CD4-positive, CD25-positive, alpha-beta regulatory T cell (primary cell): Measurements from ENCODE around the gene MAP3K6. TPM values are rescaled to one million over a fixed set of nuclear protein-coding genes. Genes with fewer than 3 reads are reported as not detected.

Source experiments
- ATAC-seq, 2 donors: fragments of 150-1000 bp; cut with Tn5 transposase; one replicate each; pipeline ENCODE4 v1.10.0; 2021; ENCODE audit warnings: low read depth in 2 of 2, moderate number of reproducible peaks in 2 of 2, moderate library complexity in 1 of 2
- DNase-seq, 3 donors: peaks; one replicate each; pipeline versions ENCODE4 v3.0.0 to v3.0.0-alpha.2; 2012 to 2022; ENCODE audit warnings: mixed read lengths in 1 of 3
- H3K27ac ChIP-seq: one replicate; pipeline ENCODE4 v1.7.0; 2013; ENCODE audit warnings: mild to moderate bottlenecking, low read length; ENCODE audit not compliant: insufficient read depth, poor library complexity, severe bottlenecking
- H3K27me3 ChIP-seq: one replicate; pipeline ENCODE4 v1.7.0; 2013; ENCODE audit warnings: low read length; ENCODE audit not compliant: control insufficient read depth, insufficient read depth
- H3K36me3 ChIP-seq: one replicate; pipeline ENCODE4 v1.7.0; 2013; ENCODE audit warnings: mild to moderate bottlenecking, low read length, moderate library complexity; ENCODE audit not compliant: control insufficient read depth, insufficient read depth
- H3K4me1 ChIP-seq: 2 replicates; pipeline ENCODE4 v1.7.0; 2013; ENCODE audit warnings: mild to moderate bottlenecking, low read length; ENCODE audit not compliant: insufficient read depth, control insufficient read depth, poor library complexity, severe bottlenecking
- H3K4me3 ChIP-seq: one replicate; pipeline ENCODE4 v1.7.0; 2013; ENCODE audit warnings: low read depth, mild to moderate bottlenecking, low read length, moderate library complexity
- H3K9me3 ChIP-seq, 2 experiments: 1 replicate in 1 of 2; 2 replicates in 1 of 2; pipeline ENCODE4 v1.7.0; 2013; ENCODE audit warnings: low read length in 2 of 2, mild to moderate bottlenecking in 1 of 2, moderate library complexity in 1 of 2; ENCODE audit not compliant: control insufficient read depth in 2 of 2
- H3K27ac Mint-ChIP-seq, 3 donors: one replicate each; pipeline ENCODE4 v1.8.0; 2020 to 2022; ENCODE audit warnings: mild to moderate bottlenecking in 3 of 3, mixed read lengths in 3 of 3, moderate library complexity in 2 of 3
- H3K27me3 Mint-ChIP-seq: one replicate; pipeline ENCODE4 v1.8.0; 2022; ENCODE audit warnings: mild to moderate bottlenecking, mixed read lengths
- H3K36me3 Mint-ChIP-seq: one replicate; pipeline ENCODE4 v1.8.0; 2020; ENCODE audit warnings: mixed read lengths
- H3K4me1 Mint-ChIP-seq, 4 donors: one replicate each; pipeline ENCODE4 v1.8.0; 2020 to 2022; ENCODE audit warnings: mixed read lengths in 4 of 4, mild to moderate bottlenecking in 1 of 4
- H3K4me3 Mint-ChIP-seq, 4 donors: one replicate each; pipeline ENCODE4 v1.8.0; 2020 to 2022; ENCODE audit warnings: mild to moderate bottlenecking in 4 of 4, mixed read lengths in 4 of 4, moderate library complexity in 3 of 4
- H3K9me3 Mint-ChIP-seq, 7 donors: one replicate each; pipeline ENCODE4 v1.8.0; 2020 to 2022; ENCODE audit warnings: mixed read lengths in 7 of 7, mild to moderate bottlenecking in 3 of 7, moderate library complexity in 2 of 7
- polyA plus RNA-seq, 4 donors: library from polyadenylated mRNA; unstranded; fragments of 300-500 nt; fragmentation: Illumina TruSeq; gene quantifications; one replicate each; pipeline ENCODE4 v1.2.3, GENCODE V29; 2021
- total RNA-seq: library from RNA; stranded (reverse); gene quantifications from one replicate; pipeline ENCODE4 v1.2.3, GENCODE V29; 2022

The MAP3K6 gene
- total and polyA plus RNA-seq, 5 donors from 2014 or later, result 3.8 to 8.3 (median 5.6) TPM

GRCh38 chr1:27400082-27400962 lies 33.6 kb upstream of the MAP3K6 start:
- H3K27me3 Mint-ChIP-seq, result no peaks in the 10 kb centered on the region
- Histone ChIP-seq H3K4me3 (no peak overlapping the region), H3K27ac (no peak overlapping the region), H3K4me1 (peaks cover 10% of the 10 kb centered on the region), H3K27me3 (no peaks in the 10 kb centered on the region), H3K36me3 (peaks cover 5% of the 10 kb centered on the region), H3K9me3 (no peaks in the 10 kb centered on the region)
- peak overlapping the region in 1 of 4 donors; percentile 30 for H3K4me3 Mint-ChIP-seq
- H3K9me3 Mint-ChIP-seq, result no peaks in the 10 kb centered on the region
- H3K27ac Mint-ChIP-seq, result no peak overlapping the region
- ATAC-seq (no peak), DNase-seq (no peak)
- no peaks in the 10 kb centered on the region for H3K36me3 Mint-ChIP-seq
- H3K4me1 Mint-ChIP-seq, result peaks cover 0 to 37% (median 11%) of the 10 kb centered on the region in 4 donors

GRCh38 chr1:27399251-27400025 lies 32.7 kb upstream of the MAP3K6 start:
- Mint-ChIP-seq H3K4me3 (no peak overlapping the region), H3K36me3 (no peaks in the 10 kb centered on the region), H3K4me1 (peaks cover 0 to 43% (median 17%) of the 10 kb centered on the region in 4 donors), H3K9me3 (no peaks in the 10 kb centered on the region), H3K27ac (peak overlapping the region in 1 of 3 donors; percentile 56), H3K27me3 (no peaks in the 10 kb centered on the region)
- Histone ChIP-seq H3K9me3 (no peaks in the 10 kb centered on the region), H3K36me3 (no peaks in the 10 kb centered on the region), H3K4me3 (no peak overlapping the region), H3K4me1 (peaks cover 14% of the 10 kb centered on the region), H3K27me3 (no peaks in the 10 kb centered on the region), H3K27ac (no peak overlapping the region)
- no peak for ATAC-seq
- DNase-seq, result no peak

GRCh38 chr1:27398405-27399149 lies 31.8 kb upstream of the MAP3K6 start:
- peaks cover 0 to 36% (median 12%) of the 10 kb centered on the region in 4 donors for H3K4me1 Mint-ChIP-seq
- H3K36me3 Mint-ChIP-seq, result no peaks in the 10 kb centered on the region
- no peak overlapping the region for H3K4me3 Mint-ChIP-seq
- DNase-seq (no peak), ATAC-seq (no peak)
- Histone ChIP-seq H3K27ac (no peak overlapping the region), H3K36me3 (no peaks in the 10 kb centered on the region), H3K4me3 (no peak overlapping the region), H3K27me3 (no peaks in the 10 kb centered on the region), H3K4me1 (peaks cover 14% of the 10 kb centered on the region), H3K9me3 (no peaks in the 10 kb centered on the region)
- H3K27me3 Mint-ChIP-seq, result no peaks in the 10 kb centered on the region
- H3K9me3 Mint-ChIP-seq, result no peaks in the 10 kb centered on the region
- H3K27ac Mint-ChIP-seq, result peak overlapping the region; percentile 56 to 86 (median 65)

GRCh38 chr1:27397749-27398148 lies 31.0 kb upstream of the MAP3K6 start:
- Mint-ChIP-seq H3K4me1 (peaks cover 0 to 33% (median 11%) of the 10 kb centered on the region in 4 donors), H3K27me3 (no peaks in the 10 kb centered on the region), H3K36me3 (no peaks in the 10 kb centered on the region), H3K4me3 (peak overlapping the region in 1 of 4 donors; percentile 10), H3K27ac (peak overlapping the region in 2 of 3 donors; percentile 64), H3K9me3 (no peaks in the 10 kb centered on the region)
- no peaks in the 10 kb centered on the region for H3K27me3 ChIP-seq
- H3K36me3 ChIP-seq, result no peaks in the 10 kb centered on the region
- no peak overlapping the region for H3K27ac ChIP-seq
- peaks cover 11% of the 10 kb centered on the region for H3K4me1 ChIP-seq
- H3K4me3 ChIP-seq, result no peak overlapping the region
- ATAC-seq, result no peak
- H3K9me3 ChIP-seq, result no peaks in the 10 kb centered on the region
- no peak for DNase-seq

GRCh38 chr1:27397110-27397509 lies 30.3 kb upstream of the MAP3K6 start:
- Mint-ChIP-seq H3K4me3 (no peak overlapping the region), H3K4me1 (peaks cover 0 to 30% (median 14%) of the 10 kb centered on the region in 4 donors), H3K36me3 (no peaks in the 10 kb centered on the region), H3K27ac (peak overlapping the region in 1 of 3 donors; percentile 20), H3K9me3 (no peaks in the 10 kb centered on the region), H3K27me3 (peaks cover 4% of the 10 kb centered on the region)
- H3K4me3 ChIP-seq, result no peak overlapping the region
- no peak for DNase-seq
- H3K36me3 ChIP-seq, result no peaks in the 10 kb centered on the region
- ATAC-seq, result no peak
- no peak overlapping the region for H3K27ac ChIP-seq
- H3K9me3 ChIP-seq, result no peaks in the 10 kb centered on the region
- H3K27me3 ChIP-seq, result no peaks in the 10 kb centered on the region
- H3K4me1 ChIP-seq, result peaks cover 16% of the 10 kb centered on the region

- peak overlapping the region; percentile 12 to 46 (median 17) for H3K27ac Mint-ChIP-seq
- H3K36me3 Mint-ChIP-seq, result no peaks in the 10 kb centered on the region
- DNase-seq (peak; percentile 70 to 84 (median 77)), ATAC-seq (peak; percentile 26 to 29)
- peaks cover 0 to 33% (median 18%) of the 10 kb centered on the region in 4 donors for H3K4me1 Mint-ChIP-seq
- H3K36me3 ChIP-seq, result no peaks in the 10 kb centered on the region
- peaks cover 12% of the 10 kb centered on the region for H3K27me3 Mint-ChIP-seq
- peaks cover 0 to 1% (median 0%) of the 10 kb centered on the region in 7 donors for H3K9me3 Mint-ChIP-seq
- H3K4me3 Mint-ChIP-seq, result peak overlapping the region in 3 of 4 donors; percentile 3 to 66 (median 30)
- no peak overlapping the region for H3K27ac ChIP-seq
- no peaks in the 10 kb centered on the region for H3K9me3 ChIP-seq
- no peaks in the 10 kb centered on the region for H3K27me3 ChIP-seq
- H3K4me1 ChIP-seq, result peaks cover 25% of the 10 kb centered on the region
- H3K4me3 ChIP-seq, result no peak overlapping the region
Observed at GRCh38 chr1:27395441-27396195, 28.9 kb upstream of the MAP3K6 start.

GRCh38 chr1:27394925-27395324 lies 28.2 kb upstream of the MAP3K6 start:
- peaks cover 0 to 29% (median 18%) of the 10 kb centered on the region in 4 donors for H3K4me1 Mint-ChIP-seq
- DNase-seq (no peak), ATAC-seq (no peak)
- H3K4me1 ChIP-seq, result peaks cover 25% of the 10 kb centered on the region
- H3K4me3 Mint-ChIP-seq, result peak overlapping the region in 2 of 4 donors; percentile 45 to 85
- H3K9me3 Mint-ChIP-seq, result peaks cover 0 to 1% (median 0%) of the 10 kb centered on the region in 7 donors
- no peak overlapping the region for H3K4me3 ChIP-seq
- H3K27me3 Mint-ChIP-seq, result peaks cover 16% of the 10 kb centered on the region
- H3K27me3 ChIP-seq, result no peaks in the 10 kb centered on the region
- no peaks in the 10 kb centered on the region for H3K36me3 Mint-ChIP-seq
- H3K9me3 ChIP-seq, result no peaks in the 10 kb centered on the region
- no peak overlapping the region for H3K27ac ChIP-seq
- peak overlapping the region in 2 of 3 donors; percentile 12 to 46 for H3K27ac Mint-ChIP-seq
- H3K36me3 ChIP-seq, result no peaks in the 10 kb centered on the region
